GM15510 (cell line): ENCODE data around the gene THBS3.

Source experiments
- POLR2A ChIP-seq: IDR thresholded peaks from 3 replicates; pipeline ENCODE4 v1.6.1; 2011; ENCODE audit warnings: borderline replicate concordance; ENCODE audit not compliant: insufficient read length; ENCODE audit errors: extremely low read depth

The THBS3 gene

GRCh38 chr1:155172732-155173477 is 34.8 kb downstream of the THBS3 start, which contains the start of gene KRTCAP2:
Gene KRTCAP2 (minus strand): TSS chr1:155173304. CDS start chr1:155173224, 80 bp downstream.
- TF ChIP-seq POLR2A, result peak; percentile 94

- no peak for TF ChIP-seq POLR2A
Measured at GRCh38 chr1:155171836-155172731, 35.6 kb downstream of the THBS3 start.

DNA sequence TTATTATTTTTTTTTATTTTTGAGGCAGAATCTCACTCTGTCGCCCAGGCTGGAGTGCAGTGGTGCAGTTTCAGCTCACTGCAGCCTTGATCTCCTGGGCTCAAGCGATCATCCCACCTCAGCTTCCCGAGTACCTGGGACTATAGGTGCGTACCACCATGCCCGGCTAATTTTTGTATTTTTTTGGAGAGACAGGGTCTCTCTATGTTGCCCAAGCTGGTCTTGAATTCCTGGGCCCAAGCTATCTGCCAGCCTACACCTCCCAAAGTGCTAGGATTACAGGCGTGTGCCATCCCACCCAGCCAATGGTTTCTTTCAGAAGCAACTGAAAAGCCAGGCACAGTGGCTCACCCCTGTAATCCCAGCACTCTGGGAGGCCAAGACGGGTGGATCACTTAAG is 36.9 kb downstream of the THBS3 start:
- TF ChIP-seq POLR2A, result no peak

DNA sequence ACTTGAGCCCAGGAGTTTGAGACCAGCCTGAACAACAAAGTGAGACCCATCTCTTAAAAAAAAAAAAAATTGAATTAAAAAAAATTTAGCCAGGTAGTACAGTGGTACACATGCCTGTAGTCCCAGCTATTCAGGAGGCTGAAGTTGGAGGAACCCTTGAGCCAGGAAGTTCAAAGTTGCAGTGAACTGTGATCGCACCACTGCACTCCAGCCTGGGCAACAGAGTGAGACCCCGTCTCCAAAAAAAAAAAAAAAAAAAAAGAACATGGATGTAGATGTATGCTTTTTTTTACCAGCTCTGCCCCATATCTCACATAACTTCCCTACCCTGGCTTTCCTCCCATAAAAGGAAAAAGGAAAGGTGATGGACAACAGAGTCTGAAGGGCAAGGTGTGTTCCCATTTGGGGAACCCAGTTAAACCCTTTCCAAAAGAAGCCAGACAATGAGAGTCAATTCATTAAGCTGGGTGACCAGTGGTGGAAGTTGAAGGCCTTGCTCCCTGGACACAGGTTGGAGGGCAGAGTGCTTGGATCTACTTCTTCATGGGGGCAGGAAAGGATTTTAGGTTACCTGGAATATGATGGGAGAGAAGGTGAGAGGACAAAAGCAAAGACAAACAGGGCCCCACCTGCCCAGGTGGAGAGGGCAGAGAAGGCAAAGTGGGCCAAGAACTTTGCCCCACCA is 37.5 kb downstream of the THBS3 start:
- no peak for TF ChIP-seq POLR2A

- no peak for TF ChIP-seq POLR2A
Measured at GRCh38 chr1:155169541-155169940, 38.2 kb downstream of the THBS3 start.

GRCh38 chr1:155168456-155169210 is 39.1 kb downstream of the THBS3 start:
- no peak for TF ChIP-seq POLR2A

GRCh38 chr1:155167166-155168104 is 40.3 kb downstream of the THBS3 start:
- no peak for TF ChIP-seq POLR2A

DNA sequence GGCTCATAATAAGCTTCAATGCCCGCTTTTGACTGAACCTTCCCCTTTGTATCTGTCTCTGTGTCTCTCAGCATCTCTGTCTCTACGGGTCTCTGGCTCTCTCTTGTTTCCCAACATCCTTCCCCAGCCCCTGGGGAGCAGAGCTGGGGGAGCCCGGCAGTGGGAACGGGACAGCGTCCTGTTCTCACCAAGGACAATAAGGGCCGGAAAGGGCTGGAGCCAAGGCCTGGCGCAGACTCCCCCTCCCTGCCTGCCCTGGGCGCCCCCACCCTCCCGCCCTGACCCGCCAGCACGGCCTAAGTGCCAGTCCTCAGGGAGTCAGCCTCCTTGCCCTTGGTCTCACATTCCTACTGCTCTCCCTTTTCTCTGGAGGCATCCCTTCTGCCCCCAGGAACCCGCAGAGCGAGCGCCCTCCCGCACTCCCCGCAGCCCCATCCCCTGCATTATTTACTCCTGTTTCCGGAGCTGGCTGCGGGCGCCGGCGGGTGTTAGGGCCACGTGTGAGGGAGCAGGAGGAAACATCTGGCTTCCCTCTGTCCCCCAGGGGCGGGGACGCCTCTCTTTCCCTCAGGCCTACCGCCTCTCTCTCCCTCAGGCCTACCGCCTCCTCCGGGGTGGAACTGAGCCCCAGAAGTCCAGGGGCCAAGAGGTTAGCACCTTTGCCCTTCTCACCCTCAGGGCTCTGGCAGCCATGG is 41.1 kb downstream of the THBS3 start:
- no peak for TF ChIP-seq POLR2A

- TF ChIP-seq POLR2A, result no peak
Measured at GRCh38 chr1:155166051-155166470, 41.6 kb downstream of the THBS3 start.

GRCh38 chr1:155160128-155160527 is 47.6 kb downstream of the THBS3 start:
- no peak for TF ChIP-seq POLR2A

GRCh38 chr1:155158991-155159390 is 48.7 kb downstream of the THBS3 start:
- no peak for TF ChIP-seq POLR2A
